GM23338 (cell line): Measurements from ENCODE around the gene AQP4. TPM values are rescaled to one million over a fixed set of nuclear protein-coding genes. Genes with fewer than 3 reads are reported as not detected.

Source experiments
- ATAC-seq: fragments of 200-7000 bp; cut with Tn5 transposase; 3 replicates; pipeline ENCODE4 v1.9.1; 2020
- DNase-seq: peaks from one replicate; pipeline ENCODE4 v3.0.0-alpha.2; 2015; ENCODE audit warnings: low spot score
- H2AFZ ChIP-seq: fragments of 200-600 bp; sonication (generic); 2 replicates; pipeline ENCODE4 v1.8.0; 2016; ENCODE audit warnings: antibody characterized with exemption, mild to moderate bottlenecking, moderate library complexity
- H3F3A ChIP-seq: fragments of 200-600 bp; sonication (generic); replicated peaks from 2 replicates; pipeline ENCODE4 v1.8.0; 2017; ENCODE audit warnings: antibody characterized with exemption, mixed run types, low read depth
- H3K27ac ChIP-seq: fragments of 200-600 bp; sonication (generic); 2 replicates; pipeline ENCODE4 v1.6.1; 2016; ENCODE audit warnings: low read depth
- H3K27me3 ChIP-seq: fragments of 200-600 bp; sonication (generic); 2 replicates; pipeline ENCODE4 v1.8.0; 2016; ENCODE audit warnings: mild to moderate bottlenecking, mixed run types, moderate library complexity; ENCODE audit not compliant: insufficient read depth
- H3K36me3 ChIP-seq: fragments of 200-600 bp; sonication (generic); 2 replicates; pipeline ENCODE4 v1.8.0; 2016; ENCODE audit warnings: mild to moderate bottlenecking; ENCODE audit not compliant: insufficient read depth
- H3K4me1 ChIP-seq: fragments of 200-600 bp; sonication (generic); 2 replicates; pipeline ENCODE4 v1.8.0; 2016; ENCODE audit warnings: mild to moderate bottlenecking, moderate library complexity; ENCODE audit not compliant: insufficient read depth
- H3K4me2 ChIP-seq: fragments of 200-600 bp; sonication (generic); 2 replicates; pipeline ENCODE4 v1.7.1; 2017; ENCODE audit warnings: mixed run types
- H3K4me3 ChIP-seq: fragments of 200-600 bp; sonication (generic); 2 replicates; pipeline ENCODE4 v1.6.1; 2016; ENCODE audit warnings: mixed run types
- H3K79me2 ChIP-seq: fragments of 200-600 bp; sonication (generic); replicated peaks from 2 replicates; pipeline ENCODE4 v1.8.0; 2017; ENCODE audit warnings: mild to moderate bottlenecking; ENCODE audit not compliant: insufficient read depth
- H3K9me2 ChIP-seq: fragments of 200-600 bp; sonication (generic); 2 replicates; pipeline ENCODE4 v1.8.0; 2017; ENCODE audit not compliant: insufficient read depth
- H4K20me1 ChIP-seq: fragments of 200-600 bp; sonication (generic); replicated peaks from 2 replicates; pipeline ENCODE4 v1.8.0; 2017; ENCODE audit warnings: mild to moderate bottlenecking; ENCODE audit not compliant: insufficient read depth
- H3K27ac Mint-ChIP-seq: 2 replicates; pipeline ENCODE4 v1.8.0; 2020; ENCODE audit warnings: inconsistent platforms, mild to moderate bottlenecking, moderate library complexity, mixed read lengths
- H3K27me3 Mint-ChIP-seq: 3 replicates; pipeline ENCODE4 v1.8.0; 2022; ENCODE audit warnings: low read depth, mild to moderate bottlenecking, moderate library complexity, mixed read lengths, inconsistent platforms; ENCODE audit not compliant: insufficient read depth, poor library complexity
- H3K36me3 Mint-ChIP-seq: 3 replicates; pipeline ENCODE4 v1.8.0; 2021; ENCODE audit warnings: low read depth, mild to moderate bottlenecking, inconsistent platforms, moderate library complexity, mixed read lengths
- H3K4me1 Mint-ChIP-seq: 3 replicates; pipeline ENCODE4 v1.8.0; 2020; ENCODE audit warnings: mild to moderate bottlenecking, inconsistent platforms, mixed read lengths
- H3K4me3 Mint-ChIP-seq: 3 replicates; pipeline ENCODE4 v1.8.0; 2021; ENCODE audit warnings: moderate library complexity, mild to moderate bottlenecking, inconsistent platforms, mixed read lengths
- H3K9me3 Mint-ChIP-seq: 3 replicates; pipeline ENCODE4 v1.8.0; 2020; ENCODE audit warnings: moderate library complexity, mild to moderate bottlenecking, inconsistent platforms, mixed read lengths
- CREB1 ChIP-seq: fragments of 250-450 bp; sonication (Bioruptor Pico); IDR thresholded peaks from 2 replicates; pipeline ENCODE4 v1.5.0; 2020; ENCODE audit warnings: low read depth, mild to moderate bottlenecking, moderate library complexity
- EZH2 ChIP-seq: fragments of 200-600 bp; sonication (generic); IDR thresholded peaks from one replicate; pipeline ENCODE4 v1.8.0; 2017; ENCODE audit warnings: antibody characterized with exemption, mild to moderate bottlenecking, low read depth; ENCODE audit not compliant: unreplicated experiment
- EZH2phosphoT487 ChIP-seq: fragments of 200-600 bp; sonication (generic); IDR thresholded peaks from one replicate; pipeline ENCODE4 v1.8.1; 2018; ENCODE audit warnings: antibody characterized with exemption; ENCODE audit not compliant: unreplicated experiment
- JUNB ChIP-seq: IDR thresholded peaks from one replicate; pipeline ENCODE4 v1.6.1; 2016; ENCODE audit warnings: antibody characterized with exemption; ENCODE audit not compliant: unreplicated experiment
- NANOG ChIP-seq: IDR thresholded peaks from 2 replicates; pipeline ENCODE4 v1.6.1; 2016; ENCODE audit warnings: antibody characterized with exemption, borderline replicate concordance
- POLR2AphosphoS5 ChIP-seq: IDR thresholded peaks from 2 replicates; pipeline ENCODE4 v1.6.1; 2016; ENCODE audit warnings: antibody characterized with exemption, low read depth
- STAT1 ChIP-seq: IDR thresholded peaks from one replicate; pipeline ENCODE4 v1.6.1; 2016; ENCODE audit warnings: antibody characterized with exemption; ENCODE audit not compliant: unreplicated experiment
- ZNF114 ChIP-seq: fragments of 250-450 bp; sonication (Bioruptor Pico); IDR thresholded peaks from 2 replicates; pipeline ENCODE4 v1.5.0; 2020; ENCODE audit warnings: mild to moderate bottlenecking, moderate library complexity
- ZNF331 ChIP-seq: fragments of 250-450 bp; sonication (Bioruptor Pico); IDR thresholded peaks from 2 replicates; pipeline ENCODE4 v1.5.0; 2020; ENCODE audit warnings: low read depth, mild to moderate bottlenecking, moderate library complexity
- polyA plus RNA-seq: library from polyadenylated mRNA; unstranded; fragments of >200 nt; fragmentation: Nextera tagmentation; extraction: Ambion mirVana; gene quantifications from 2 replicates; pipeline ENCODE4 v1.2.1, GENCODE V29; 2016
- total RNA-seq: library from RNA; depleted of rRNA; stranded (reverse); fragments of >200 nt; shearing (Covaris generic); gene quantifications from 2 replicates; pipeline ENCODE4 v1.2.3, GENCODE V29; 2014
- TF ChIP-seq, protein P1 (sequence below): IDR thresholded peaks from 2 replicates; pipeline ENCODE4 v1.6.1; 2016; ENCODE audit warnings: antibody characterized with exemption
- TF ChIP-seq, protein P2 (sequence below): IDR thresholded peaks from one replicate; pipeline ENCODE4 v1.6.1; 2018; ENCODE audit warnings: antibody characterized with exemption; ENCODE audit not compliant: unreplicated experiment
- TF ChIP-seq, protein P3 (sequence below): fragments of 250-450 bp; sonication (Bioruptor Pico); IDR thresholded peaks from 2 replicates; pipeline ENCODE4 v1.5.0; 2020; ENCODE audit warnings: mild to moderate bottlenecking, moderate library complexity
- TF ChIP-seq, protein P4 (sequence below), 2 experiments: fragments of 200-600 bp in 1 of 2; sonication (generic) in 1 of 2; conservative IDR thresholded peaks; 2 replicates each; pipeline versions ENCODE4 v1.5.1 to v1.6.1; 2016 to 2017; ENCODE audit warnings: antibody characterized with exemption in 2 of 2, low read depth in 2 of 2, mild to moderate bottlenecking in 2 of 2, moderate library complexity in 1 of 2

AQP4 gene
- total and polyA plus RNA-seq, 2 experiments from 2014 or later = 1.1 to 3.8 TPM

DNA sequence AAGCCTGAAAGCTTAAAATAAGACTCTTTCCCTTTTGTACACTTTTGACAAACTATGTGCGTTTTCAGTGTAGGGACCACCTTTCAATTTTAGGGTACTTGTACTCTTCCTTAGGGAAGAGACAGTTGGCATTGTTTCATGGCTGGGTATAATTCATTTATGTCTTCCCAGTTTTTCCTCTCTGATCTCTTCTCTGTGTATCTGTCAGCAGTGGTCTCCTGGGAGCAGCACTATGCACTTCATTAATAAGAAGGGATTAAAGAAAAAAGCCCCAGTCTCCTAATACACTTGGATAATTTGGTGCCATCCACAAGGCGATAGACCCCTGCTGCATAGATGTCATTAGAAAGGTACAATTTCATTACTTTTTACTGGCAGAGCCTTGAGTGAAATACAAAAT is 12.1 kb downstream of the AQP4 start:
- no peaks in the 10 kb centered on the region for H3K4me1 ChIP-seq
- no peaks in the 10 kb centered on the region for H4K20me1 ChIP-seq
- Mint-ChIP-seq H3K4me3 (no peak overlapping the region), H3K27me3 (no peaks in the 10 kb centered on the region), H3K4me1 (no peaks in the 10 kb centered on the region), H3K27ac (no peak overlapping the region), H3K9me3 (no peaks in the 10 kb centered on the region), H3K36me3 (no peaks in the 10 kb centered on the region)
- no peak for ATAC-seq
- H3K9me2 ChIP-seq = no peaks in the 10 kb centered on the region
- no peak overlapping the region for H3K4me2 ChIP-seq
- no peak overlapping the region for H3K4me3 ChIP-seq
- DNase-seq = no peak
- no peaks in the 10 kb centered on the region for H3K27me3 ChIP-seq
- no peaks in the 10 kb centered on the region for H3K36me3 ChIP-seq
- TF ChIP-seq, protein P1, sequence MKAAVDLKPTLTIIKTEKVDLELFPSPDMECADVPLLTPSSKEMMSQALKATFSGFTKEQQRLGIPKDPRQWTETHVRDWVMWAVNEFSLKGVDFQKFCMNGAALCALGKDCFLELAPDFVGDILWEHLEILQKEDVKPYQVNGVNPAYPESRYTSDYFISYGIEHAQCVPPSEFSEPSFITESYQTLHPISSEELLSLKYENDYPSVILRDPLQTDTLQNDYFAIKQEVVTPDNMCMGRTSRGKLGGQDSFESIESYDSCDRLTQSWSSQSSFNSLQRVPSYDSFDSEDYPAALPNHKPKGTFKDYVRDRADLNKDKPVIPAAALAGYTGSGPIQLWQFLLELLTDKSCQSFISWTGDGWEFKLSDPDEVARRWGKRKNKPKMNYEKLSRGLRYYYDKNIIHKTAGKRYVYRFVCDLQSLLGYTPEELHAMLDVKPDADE = no peak
- no peak for TF ChIP-seq JUNB
- TF ChIP-seq, protein P2, sequence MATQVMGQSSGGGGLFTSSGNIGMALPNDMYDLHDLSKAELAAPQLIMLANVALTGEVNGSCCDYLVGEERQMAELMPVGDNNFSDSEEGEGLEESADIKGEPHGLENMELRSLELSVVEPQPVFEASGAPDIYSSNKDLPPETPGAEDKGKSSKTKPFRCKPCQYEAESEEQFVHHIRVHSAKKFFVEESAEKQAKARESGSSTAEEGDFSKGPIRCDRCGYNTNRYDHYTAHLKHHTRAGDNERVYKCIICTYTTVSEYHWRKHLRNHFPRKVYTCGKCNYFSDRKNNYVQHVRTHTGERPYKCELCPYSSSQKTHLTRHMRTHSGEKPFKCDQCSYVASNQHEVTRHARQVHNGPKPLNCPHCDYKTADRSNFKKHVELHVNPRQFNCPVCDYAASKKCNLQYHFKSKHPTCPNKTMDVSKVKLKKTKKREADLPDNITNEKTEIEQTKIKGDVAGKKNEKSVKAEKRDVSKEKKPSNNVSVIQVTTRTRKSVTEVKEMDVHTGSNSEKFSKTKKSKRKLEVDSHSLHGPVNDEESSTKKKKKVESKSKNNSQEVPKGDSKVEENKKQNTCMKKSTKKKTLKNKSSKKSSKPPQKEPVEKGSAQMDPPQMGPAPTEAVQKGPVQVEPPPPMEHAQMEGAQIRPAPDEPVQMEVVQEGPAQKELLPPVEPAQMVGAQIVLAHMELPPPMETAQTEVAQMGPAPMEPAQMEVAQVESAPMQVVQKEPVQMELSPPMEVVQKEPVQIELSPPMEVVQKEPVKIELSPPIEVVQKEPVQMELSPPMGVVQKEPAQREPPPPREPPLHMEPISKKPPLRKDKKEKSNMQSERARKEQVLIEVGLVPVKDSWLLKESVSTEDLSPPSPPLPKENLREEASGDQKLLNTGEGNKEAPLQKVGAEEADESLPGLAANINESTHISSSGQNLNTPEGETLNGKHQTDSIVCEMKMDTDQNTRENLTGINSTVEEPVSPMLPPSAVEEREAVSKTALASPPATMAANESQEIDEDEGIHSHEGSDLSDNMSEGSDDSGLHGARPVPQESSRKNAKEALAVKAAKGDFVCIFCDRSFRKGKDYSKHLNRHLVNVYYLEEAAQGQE = no peak
- no peak for TF ChIP-seq NANOG
- no peak for TF ChIP-seq POLR2AphosphoS5
- TF ChIP-seq CREB1 (CRISPR knock-in tag) = no peak
- no peak for TF ChIP-seq ZNF114
- TF ChIP-seq, protein P3, sequence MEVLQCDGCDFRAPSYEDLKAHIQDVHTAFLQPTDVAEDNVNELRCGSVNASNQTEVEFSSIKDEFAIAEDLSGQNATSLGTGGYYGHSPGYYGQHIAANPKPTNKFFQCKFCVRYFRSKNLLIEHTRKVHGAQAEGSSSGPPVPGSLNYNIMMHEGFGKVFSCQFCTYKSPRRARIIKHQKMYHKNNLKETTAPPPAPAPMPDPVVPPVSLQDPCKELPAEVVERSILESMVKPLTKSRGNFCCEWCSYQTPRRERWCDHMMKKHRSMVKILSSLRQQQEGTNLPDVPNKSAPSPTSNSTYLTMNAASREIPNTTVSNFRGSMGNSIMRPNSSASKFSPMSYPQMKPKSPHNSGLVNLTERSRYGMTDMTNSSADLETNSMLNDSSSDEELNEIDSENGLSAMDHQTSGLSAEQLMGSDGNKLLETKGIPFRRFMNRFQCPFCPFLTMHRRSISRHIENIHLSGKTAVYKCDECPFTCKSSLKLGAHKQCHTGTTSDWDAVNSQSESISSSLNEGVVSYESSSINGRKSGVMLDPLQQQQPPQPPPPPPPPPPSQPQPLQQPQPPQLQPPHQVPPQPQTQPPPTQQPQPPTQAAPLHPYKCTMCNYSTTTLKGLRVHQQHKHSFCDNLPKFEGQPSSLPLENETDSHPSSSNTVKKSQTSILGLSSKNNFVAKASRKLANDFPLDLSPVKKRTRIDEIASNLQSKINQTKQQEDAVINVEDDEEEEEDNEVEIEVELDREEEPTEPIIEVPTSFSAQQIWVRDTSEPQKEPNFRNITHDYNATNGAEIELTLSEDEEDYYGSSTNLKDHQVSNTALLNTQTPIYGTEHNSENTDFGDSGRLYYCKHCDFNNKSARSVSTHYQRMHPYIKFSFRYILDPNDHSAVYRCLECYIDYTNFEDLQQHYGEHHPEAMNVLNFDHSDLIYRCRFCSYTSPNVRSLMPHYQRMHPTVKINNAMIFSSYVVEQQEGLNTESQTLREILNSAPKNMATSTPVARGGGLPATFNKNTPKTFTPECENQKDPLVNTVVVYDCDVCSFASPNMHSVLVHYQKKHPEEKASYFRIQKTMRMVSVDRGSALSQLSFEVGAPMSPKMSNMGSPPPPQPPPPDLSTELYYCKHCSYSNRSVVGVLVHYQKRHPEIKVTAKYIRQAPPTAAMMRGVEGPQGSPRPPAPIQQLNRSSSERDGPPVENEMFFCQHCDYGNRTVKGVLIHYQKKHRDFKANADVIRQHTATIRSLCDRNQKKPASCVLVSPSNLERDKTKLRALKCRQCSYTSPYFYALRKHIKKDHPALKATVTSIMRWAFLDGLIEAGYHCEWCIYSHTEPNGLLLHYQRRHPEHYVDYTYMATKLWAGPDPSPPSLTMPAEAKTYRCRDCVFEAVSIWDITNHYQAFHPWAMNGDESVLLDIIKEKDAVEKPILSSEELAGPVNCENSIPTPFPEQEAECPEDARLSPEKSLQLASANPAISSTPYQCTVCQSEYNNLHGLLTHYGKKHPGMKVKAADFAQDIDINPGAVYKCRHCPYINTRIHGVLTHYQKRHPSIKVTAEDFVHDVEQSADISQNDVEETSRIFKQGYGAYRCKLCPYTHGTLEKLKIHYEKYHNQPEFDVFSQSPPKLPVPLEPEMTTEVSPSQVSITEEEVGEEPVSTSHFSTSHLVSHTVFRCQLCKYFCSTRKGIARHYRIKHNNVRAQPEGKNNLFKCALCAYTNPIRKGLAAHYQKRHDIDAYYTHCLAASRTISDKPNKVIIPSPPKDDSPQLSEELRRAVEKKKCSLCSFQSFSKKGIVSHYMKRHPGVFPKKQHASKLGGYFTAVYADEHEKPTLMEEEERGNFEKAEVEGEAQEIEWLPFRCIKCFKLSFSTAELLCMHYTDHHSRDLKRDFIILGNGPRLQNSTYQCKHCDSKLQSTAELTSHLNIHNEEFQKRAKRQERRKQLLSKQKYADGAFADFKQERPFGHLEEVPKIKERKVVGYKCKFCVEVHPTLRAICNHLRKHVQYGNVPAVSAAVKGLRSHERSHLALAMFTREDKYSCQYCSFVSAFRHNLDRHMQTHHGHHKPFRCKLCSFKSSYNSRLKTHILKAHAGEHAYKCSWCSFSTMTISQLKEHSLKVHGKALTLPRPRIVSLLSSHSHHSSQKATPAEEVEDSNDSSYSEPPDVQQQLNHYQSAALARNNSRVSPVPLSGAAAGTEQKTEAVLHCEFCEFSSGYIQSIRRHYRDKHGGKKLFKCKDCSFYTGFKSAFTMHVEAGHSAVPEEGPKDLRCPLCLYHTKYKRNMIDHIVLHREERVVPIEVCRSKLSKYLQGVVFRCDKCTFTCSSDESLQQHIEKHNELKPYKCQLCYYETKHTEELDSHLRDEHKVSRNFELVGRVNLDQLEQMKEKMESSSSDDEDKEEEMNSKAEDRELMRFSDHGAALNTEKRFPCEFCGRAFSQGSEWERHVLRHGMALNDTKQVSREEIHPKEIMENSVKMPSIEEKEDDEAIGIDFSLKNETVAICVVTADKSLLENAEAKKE (CRISPR knock-in tag) = no peak
- TF ChIP-seq STAT1 = no peak
- no peak for TF ChIP-seq ZNF331 (CRISPR knock-in tag)
- TF ChIP-seq EZH2phosphoT487 = no peak
- TF ChIP-seq, protein P4, sequence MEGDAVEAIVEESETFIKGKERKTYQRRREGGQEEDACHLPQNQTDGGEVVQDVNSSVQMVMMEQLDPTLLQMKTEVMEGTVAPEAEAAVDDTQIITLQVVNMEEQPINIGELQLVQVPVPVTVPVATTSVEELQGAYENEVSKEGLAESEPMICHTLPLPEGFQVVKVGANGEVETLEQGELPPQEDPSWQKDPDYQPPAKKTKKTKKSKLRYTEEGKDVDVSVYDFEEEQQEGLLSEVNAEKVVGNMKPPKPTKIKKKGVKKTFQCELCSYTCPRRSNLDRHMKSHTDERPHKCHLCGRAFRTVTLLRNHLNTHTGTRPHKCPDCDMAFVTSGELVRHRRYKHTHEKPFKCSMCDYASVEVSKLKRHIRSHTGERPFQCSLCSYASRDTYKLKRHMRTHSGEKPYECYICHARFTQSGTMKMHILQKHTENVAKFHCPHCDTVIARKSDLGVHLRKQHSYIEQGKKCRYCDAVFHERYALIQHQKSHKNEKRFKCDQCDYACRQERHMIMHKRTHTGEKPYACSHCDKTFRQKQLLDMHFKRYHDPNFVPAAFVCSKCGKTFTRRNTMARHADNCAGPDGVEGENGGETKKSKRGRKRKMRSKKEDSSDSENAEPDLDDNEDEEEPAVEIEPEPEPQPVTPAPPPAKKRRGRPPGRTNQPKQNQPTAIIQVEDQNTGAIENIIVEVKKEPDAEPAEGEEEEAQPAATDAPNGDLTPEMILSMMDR (conservative IDR thresholded peaks at IDR 0.05; ENCODE audit: low read depth in 2 of 2) = no peak
- TF ChIP-seq EZH2 = no peak
- no peaks in the 10 kb centered on the region for H3K79me2 ChIP-seq
- H2AFZ ChIP-seq = no peak overlapping the region
- H3K27ac ChIP-seq = no peak overlapping the region
- no peaks in the 10 kb centered on the region for H3F3A ChIP-seq
